Adipocyte (in vitro differentiated cells): ENCODE measurements around the gene PALM.

Source experiments
- DNase-seq: peaks from one replicate; pipeline ENCODE4 v3.0.0-alpha.2; 2015; ENCODE audit warnings: low read depth
- H3K27me3 ChIP-seq: replicated peaks from 2 replicates; pipeline ENCODE4 v1.7.0; 2013; ENCODE audit warnings: mild to moderate bottlenecking, low read length, moderate library complexity; ENCODE audit not compliant: control insufficient read depth, insufficient read depth
- H3K36me3 ChIP-seq: 2 replicates; pipeline ENCODE4 v1.7.0; 2013; ENCODE audit warnings: low read length, mild to moderate bottlenecking, moderate library complexity; ENCODE audit not compliant: control insufficient read depth, insufficient read depth, severe bottlenecking
- H3K4me1 ChIP-seq: 2 replicates; pipeline ENCODE4 v1.7.0; 2013; ENCODE audit warnings: mild to moderate bottlenecking, low read length, moderate library complexity; ENCODE audit not compliant: control insufficient read depth, insufficient read depth
- H3K4me3 ChIP-seq: 2 replicates; pipeline ENCODE4 v1.7.0; 2013; ENCODE audit warnings: mild to moderate bottlenecking, low read length, moderate library complexity
- H3K9ac ChIP-seq: 2 replicates; pipeline ENCODE4 v1.7.0; 2013; ENCODE audit warnings: mild to moderate bottlenecking, low read length, moderate library complexity
- H3K9me3 ChIP-seq: 2 replicates; pipeline ENCODE4 v1.7.0; 2013; ENCODE audit warnings: mild to moderate bottlenecking, low read length, moderate library complexity; ENCODE audit not compliant: control insufficient read depth

Gene PALM

DNA sequence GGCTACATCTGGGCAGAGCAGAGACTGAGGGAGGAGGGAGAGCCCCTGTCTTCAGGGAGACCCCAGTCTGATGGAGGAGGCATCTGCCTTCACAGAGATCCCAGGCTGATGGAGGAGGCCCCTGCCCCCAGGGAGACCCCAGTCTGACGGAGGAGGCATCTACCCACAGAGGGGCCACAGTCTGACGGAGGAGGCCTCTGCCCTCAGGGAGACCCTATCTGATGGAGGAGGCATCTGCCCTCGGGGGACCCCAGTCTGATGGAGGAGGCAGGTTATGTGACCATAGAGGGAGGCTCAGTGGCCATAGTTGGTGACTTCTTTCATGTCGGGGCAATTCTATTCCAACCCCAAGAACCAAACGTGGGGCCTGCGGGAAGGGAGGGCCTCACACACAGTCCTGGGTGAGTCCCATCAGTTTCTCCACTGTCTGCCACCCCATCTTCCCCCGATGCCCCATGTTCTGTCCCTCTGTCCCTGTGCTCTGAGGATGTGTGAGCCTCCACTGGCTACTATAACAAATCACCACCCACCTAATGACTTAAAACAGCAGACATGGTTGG is 56.5 kb downstream of the PALM start:
- Histone ChIP-seq H3K27me3 (no peaks in the 10 kb centered on the region), H3K36me3 (no peaks in the 10 kb centered on the region)
- DNase-seq = no peak

DNA sequence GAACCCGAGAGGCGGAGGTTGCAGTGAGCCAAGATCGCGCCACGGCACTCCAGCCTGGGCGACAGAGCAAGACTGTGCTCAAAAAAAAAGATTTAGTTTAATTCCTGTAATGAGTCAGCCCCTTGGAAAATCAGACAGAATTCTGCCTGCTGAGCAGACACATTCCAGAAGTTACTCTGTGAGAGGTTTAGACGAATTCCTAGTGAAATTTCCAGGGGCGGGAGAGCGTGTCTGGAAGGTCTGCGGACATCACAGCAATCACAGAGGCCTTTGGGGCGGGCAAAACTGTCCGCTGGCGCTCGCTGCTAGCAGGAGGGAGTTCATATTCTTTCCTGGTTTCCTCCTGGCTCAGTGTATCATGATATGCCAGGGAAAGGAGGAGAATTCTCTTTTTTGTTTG is 59.7 kb downstream of the PALM start:
- no peaks in the 10 kb centered on the region for H3K9me3 ChIP-seq

More for the DNA sequence above, 56.5 kb downstream of the PALM start:
- Histone ChIP-seq H3K9me3 (no peaks in the 10 kb centered on the region), H3K4me1 (peaks cover 7% of the 10 kb centered on the region), H3K4me3 (no peak overlapping the region), H3K9ac (no peak overlapping the region)

GRCh38 chr19:769616-770015 is 60.9 kb downstream of the PALM start:
- no peaks in the 10 kb centered on the region for H3K36me3 ChIP-seq
- no peak overlapping the region for H3K4me3 ChIP-seq
- DNase-seq = no peak
- H3K27me3 ChIP-seq = no peaks in the 10 kb centered on the region
- H3K9me3 ChIP-seq = no peaks in the 10 kb centered on the region
- no peak overlapping the region for H3K9ac ChIP-seq
- peaks cover 7% of the 10 kb centered on the region for H3K4me1 ChIP-seq

More for the DNA sequence above, 59.7 kb downstream of the PALM start:
- Histone ChIP-seq H3K36me3 (no peaks in the 10 kb centered on the region), H3K27me3 (no peaks in the 10 kb centered on the region), H3K9ac (peak overlapping the region; percentile 70), H3K4me3 (no peak overlapping the region), H3K4me1 (peaks cover 7% of the 10 kb centered on the region)
- peak; percentile 94 for DNase-seq

- peak; percentile 73 for DNase-seq
These were observed 62.6 kb downstream of the PALM start for GRCh38 chr19:771332-771785.

DNA sequence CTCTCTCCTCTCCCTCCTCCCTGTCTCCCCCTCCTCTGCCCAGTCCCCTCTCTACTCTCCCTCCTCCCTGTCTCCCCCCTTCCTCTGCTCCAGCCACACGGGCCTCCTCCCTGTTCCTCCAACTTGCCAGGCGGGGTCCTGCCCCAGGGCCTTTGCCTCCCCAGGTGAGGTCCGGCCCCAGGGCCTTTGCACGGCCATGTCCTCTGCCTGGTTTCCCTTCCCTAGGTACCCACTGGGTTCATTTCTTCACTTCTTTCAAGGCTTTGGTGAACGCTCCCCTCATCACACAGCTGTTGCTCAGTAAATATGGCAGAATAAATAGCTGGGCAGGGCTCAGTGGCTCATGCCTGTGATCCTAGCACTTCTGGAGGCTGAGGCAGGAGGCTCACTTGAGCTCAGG is 63.3 kb downstream of the PALM start:
- H3K27me3 ChIP-seq = no peaks in the 10 kb centered on the region
- no peaks in the 10 kb centered on the region for H3K36me3 ChIP-seq
- H3K9me3 ChIP-seq = no peaks in the 10 kb centered on the region
- H3K4me3 ChIP-seq = no peak overlapping the region
- DNase-seq = no peak
- H3K9ac ChIP-seq = no peak overlapping the region
- peaks cover 7% of the 10 kb centered on the region for H3K4me1 ChIP-seq

More at GRCh38 chr19:771332-771785, 62.6 kb downstream of the PALM start:
- Histone ChIP-seq H3K27me3 (no peaks in the 10 kb centered on the region), H3K4me1 (peaks cover 7% of the 10 kb centered on the region), H3K9ac (no peak overlapping the region), H3K36me3 (no peaks in the 10 kb centered on the region), H3K9me3 (no peaks in the 10 kb centered on the region), H3K4me3 (no peak overlapping the region)

GRCh38 chr19:772730-773436 is 64.1 kb downstream of the PALM start:
- no peak for DNase-seq
- Histone ChIP-seq H3K36me3 (no peaks in the 10 kb centered on the region), H3K4me3 (no peak overlapping the region), H3K9me3 (no peaks in the 10 kb centered on the region), H3K9ac (no peak overlapping the region), H3K27me3 (no peaks in the 10 kb centered on the region), H3K4me1 (peaks cover 7% of the 10 kb centered on the region)

- Histone ChIP-seq H3K4me3 (no peak overlapping the region), H3K9me3 (no peaks in the 10 kb centered on the region), H3K27me3 (no peaks in the 10 kb centered on the region), H3K4me1 (peaks cover 5% of the 10 kb centered on the region), H3K36me3 (no peaks in the 10 kb centered on the region), H3K9ac (no peak overlapping the region)
- DNase-seq = no peak
These were observed 67.8 kb downstream of the PALM start for GRCh38 chr19:776549-776948.

DNA sequence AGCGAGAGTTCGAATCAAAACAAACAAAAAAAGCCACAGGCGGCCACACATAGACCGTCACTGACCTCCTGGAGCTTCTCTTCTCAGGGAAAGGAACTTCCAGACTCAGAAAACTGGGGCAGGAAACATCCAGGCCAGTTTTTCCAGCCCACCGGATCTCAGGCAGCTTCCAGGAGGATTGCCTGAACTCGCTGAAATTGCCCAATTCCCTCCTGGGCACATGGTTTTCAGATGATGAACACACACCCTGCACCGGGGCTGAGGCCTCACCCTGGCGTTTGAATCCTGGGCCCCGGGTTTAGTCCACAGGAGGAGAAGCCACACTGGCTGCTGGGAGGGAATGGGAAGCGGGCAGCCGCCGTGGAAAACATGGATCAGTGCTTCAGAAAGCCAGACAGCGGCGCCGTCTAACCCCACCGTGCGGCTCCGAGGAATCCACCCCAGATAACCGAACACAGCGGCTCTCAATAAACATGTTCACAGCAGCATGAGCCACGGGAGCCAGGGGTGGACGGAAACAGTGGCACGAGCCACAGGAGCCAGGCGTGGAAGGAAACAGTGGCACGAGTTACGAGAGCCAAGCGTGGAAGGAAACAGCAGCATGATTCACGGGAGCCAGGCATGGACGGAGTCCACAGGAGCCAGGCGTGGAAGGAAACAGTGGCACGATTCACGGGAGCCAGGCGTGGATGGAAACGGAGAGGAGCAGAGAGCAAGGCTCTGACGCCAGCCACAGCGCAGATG is 70.3 kb downstream of the PALM start:
- Histone ChIP-seq H3K9me3 (no peaks in the 10 kb centered on the region), H3K27me3 (no peaks in the 10 kb centered on the region), H3K9ac (peak overlapping the region; percentile 80), H3K36me3 (no peaks in the 10 kb centered on the region), H3K4me1 (peaks cover 23% of the 10 kb centered on the region), H3K4me3 (peak overlapping the region; percentile 47)
- DNase-seq = peak; percentile 97

GRCh38 chr19:780935-781334 is 72.2 kb downstream of the PALM start:
- H3K4me1 ChIP-seq = peaks cover 23% of the 10 kb centered on the region
- no peak overlapping the region for H3K4me3 ChIP-seq
- H3K9ac ChIP-seq = no peak overlapping the region
- no peak for DNase-seq
- no peaks in the 10 kb centered on the region for H3K36me3 ChIP-seq
- H3K27me3 ChIP-seq = no peaks in the 10 kb centered on the region
- H3K9me3 ChIP-seq = no peaks in the 10 kb centered on the region

DNA sequence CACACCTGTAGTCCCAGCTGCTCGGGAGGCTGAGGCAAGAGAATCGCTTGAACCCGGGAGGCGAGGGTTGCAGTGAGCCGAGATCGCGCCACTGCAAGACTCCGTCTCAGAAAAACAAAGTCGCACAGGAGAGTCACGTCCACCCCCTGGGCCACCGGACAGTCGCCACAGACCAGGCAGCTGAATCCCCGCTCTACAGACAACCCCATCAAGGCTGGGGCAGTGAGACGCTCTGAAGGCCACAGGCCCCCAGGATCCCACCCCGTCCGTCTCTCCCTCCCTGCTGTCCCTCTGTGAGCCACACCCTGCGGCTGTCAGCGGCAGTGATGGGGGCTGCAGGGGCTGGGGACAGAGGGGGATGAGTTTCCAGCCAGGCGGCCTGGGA is 73.1 kb downstream of the PALM start:
- Histone ChIP-seq H3K9me3 (no peaks in the 10 kb centered on the region), H3K4me1 (peaks cover 23% of the 10 kb centered on the region), H3K27me3 (no peaks in the 10 kb centered on the region), H3K4me3 (no peak overlapping the region), H3K9ac (peak overlapping the region; percentile 77), H3K36me3 (no peaks in the 10 kb centered on the region)
- no peak for DNase-seq

DNA sequence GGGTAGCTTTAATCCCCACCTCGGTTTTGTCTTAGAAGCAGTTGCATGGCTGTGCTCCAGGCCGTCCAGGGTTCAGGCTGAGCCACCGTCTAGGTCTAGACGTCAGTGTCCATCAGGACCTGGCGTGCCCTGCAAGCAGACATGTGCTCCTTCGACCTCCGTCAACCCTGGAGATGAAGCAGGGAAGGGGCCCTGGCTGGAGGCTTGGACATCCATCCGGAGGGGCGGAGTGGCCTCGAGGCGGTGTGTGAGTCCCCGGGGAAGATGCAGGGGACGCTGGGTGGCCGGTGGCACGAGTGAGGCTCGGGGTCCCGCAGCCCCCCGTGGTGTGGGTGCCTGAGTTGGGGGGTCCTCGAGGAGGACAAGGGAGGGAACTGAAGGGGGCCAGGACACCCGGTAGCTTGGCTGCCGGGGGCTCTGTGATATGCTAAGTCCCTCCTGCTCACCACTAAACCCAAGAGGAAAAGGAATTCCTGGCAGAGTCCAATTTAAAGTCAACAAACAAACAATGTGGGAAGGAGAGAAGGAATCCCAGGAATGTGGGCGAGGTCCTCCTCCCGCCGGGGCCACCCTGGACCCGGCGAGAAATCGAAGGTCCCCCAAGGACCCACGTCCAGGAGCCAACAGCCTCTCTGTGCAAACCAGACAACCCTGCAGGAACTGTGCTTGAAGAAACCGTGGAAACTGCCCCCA is 73.6 kb downstream of the PALM start:
- peak; percentile 81 for DNase-seq
- Histone ChIP-seq H3K4me1 (peaks cover 23% of the 10 kb centered on the region), H3K4me3 (peak overlapping the region; percentile 73), H3K9me3 (no peaks in the 10 kb centered on the region), H3K9ac (peak overlapping the region; percentile 77), H3K27me3 (no peaks in the 10 kb centered on the region), H3K36me3 (no peaks in the 10 kb centered on the region)
